Measurements from ENCODE around the gene ZSWIM3.

GRCh38 chr20:45899046-45899835, 41.8 kb downstream of the ZSWIM3 start:
- TF ChIP-seq CTCF (IDR thresholded peaks at IDR 0.05) (no peak), POLR2A (IDR thresholded peaks at IDR 0.05) (no peak)
